Measurements from ENCODE around the gene EEIG2.

DNA sequence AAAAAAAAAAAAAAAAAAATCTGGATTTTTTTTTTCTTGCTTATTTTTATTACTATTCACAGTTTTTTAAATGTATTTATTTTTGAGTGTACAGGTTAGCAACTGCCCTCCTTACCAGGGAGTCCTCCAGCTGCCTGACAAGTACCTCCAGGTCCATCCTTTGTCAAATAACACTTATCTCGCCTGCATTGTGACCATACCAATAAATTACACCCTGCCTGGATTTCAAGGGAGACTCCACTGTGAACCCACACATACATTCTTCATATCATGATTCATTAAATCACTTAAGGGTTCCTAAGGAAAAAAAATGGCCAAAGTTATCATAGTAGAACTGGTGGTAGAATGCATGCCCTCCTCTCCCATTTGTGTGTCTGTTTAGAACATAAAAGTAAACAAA is 38.4 kb downstream of the EEIG2 start:
- TF ChIP-seq POLR2A (IDR thresholded peaks at IDR 0.05) (no peak), POLR2AphosphoS5 (IDR thresholded peaks at IDR 0.05) (no peak)
- TF ChIP-seq, protein P1, sequence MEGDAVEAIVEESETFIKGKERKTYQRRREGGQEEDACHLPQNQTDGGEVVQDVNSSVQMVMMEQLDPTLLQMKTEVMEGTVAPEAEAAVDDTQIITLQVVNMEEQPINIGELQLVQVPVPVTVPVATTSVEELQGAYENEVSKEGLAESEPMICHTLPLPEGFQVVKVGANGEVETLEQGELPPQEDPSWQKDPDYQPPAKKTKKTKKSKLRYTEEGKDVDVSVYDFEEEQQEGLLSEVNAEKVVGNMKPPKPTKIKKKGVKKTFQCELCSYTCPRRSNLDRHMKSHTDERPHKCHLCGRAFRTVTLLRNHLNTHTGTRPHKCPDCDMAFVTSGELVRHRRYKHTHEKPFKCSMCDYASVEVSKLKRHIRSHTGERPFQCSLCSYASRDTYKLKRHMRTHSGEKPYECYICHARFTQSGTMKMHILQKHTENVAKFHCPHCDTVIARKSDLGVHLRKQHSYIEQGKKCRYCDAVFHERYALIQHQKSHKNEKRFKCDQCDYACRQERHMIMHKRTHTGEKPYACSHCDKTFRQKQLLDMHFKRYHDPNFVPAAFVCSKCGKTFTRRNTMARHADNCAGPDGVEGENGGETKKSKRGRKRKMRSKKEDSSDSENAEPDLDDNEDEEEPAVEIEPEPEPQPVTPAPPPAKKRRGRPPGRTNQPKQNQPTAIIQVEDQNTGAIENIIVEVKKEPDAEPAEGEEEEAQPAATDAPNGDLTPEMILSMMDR (IDR thresholded peaks at IDR 0.05), result no peak
